Frontal cortex (tissue), 4 donors: Measurements from ENCODE around the gene METTL1. TPM values are rescaled to one million over a fixed set of nuclear protein-coding genes. Genes with fewer than 3 reads are reported as not detected.

Experiments
- DNase-seq, 2 donors: peaks; one replicate each; pipeline ENCODE4 v3.0.0; 2012; ENCODE audit warnings: low spot score in 2 of 2
- FAIRE-seq: peaks from 2 replicates; lab custom pipeline; 2012; peaks lifted over from hg19 to GRCh38; lab: Jason Lieb, UNC
- small RNA-seq: library from RNA; depleted of rRNA; stranded (forward); fragments of <200 nt; gene quantifications from one replicate; pipeline ENCODE3, GENCODE V24; 2014
- total RNA-seq: library from RNA; depleted of rRNA; stranded (reverse); fragments of >200 nt; gene quantifications from one replicate; pipeline ENCODE4 v1.2.3, GENCODE V29; 2014
- donor health status: control.
- donor health status: control.
- donor health status: control.

The METTL1 gene
- total RNA-seq, 1 donor from 2014 or later = 1.2 TPM

GRCh38 chr12:57718641-57719528 is 53.0 kb downstream of the METTL1 start:
- no peak for FAIRE-seq
- no peak for DNase-seq

Small RNAs within 50 kb of the gene (small RNA-seq; reads per million reads assigned to genes)
- gene RNU6-1083P = not detected

Other genes with a start within 250 kb of the METTL1 start
- gene MBD6, start 249.3 kb downstream of the METTL1 start, total RNA-seq = 1.2 TPM
- 136 TPM for gene DCTN2, start 224.9 kb downstream of the METTL1 start, total RNA-seq
- gene KIF5A, start 222.1 kb downstream of the METTL1 start, total RNA-seq = 42.8 TPM
- gene PIP4K2C, start 180.9 kb downstream of the METTL1 start, total RNA-seq = 11.0 TPM
- 51.4 TPM for gene DTX3, start 167.3 kb downstream of the METTL1 start, total RNA-seq
- 38.3 TPM for gene ARHGEF25, start 160.7 kb downstream of the METTL1 start, total RNA-seq
- gene B4GALNT1, start 138.9 kb downstream of the METTL1 start, total RNA-seq = 37.5 TPM
- gene OS9, start 78.0 kb downstream of the METTL1 start, total RNA-seq = 151 TPM
- 25.7 TPM for gene AGAP2, start 33.4 kb downstream of the METTL1 start, total RNA-seq
- gene TSPAN31, start 27.1 kb downstream of the METTL1 start, total RNA-seq = 38.3 TPM
- 51.4 TPM for gene CDK4, start 19.8 kb downstream of the METTL1 start, total RNA-seq
- gene MARCHF9, start 17.0 kb downstream of the METTL1 start, total RNA-seq = 17.5 TPM
- gene CYP27B1, start 5.0 kb downstream of the METTL1 start, total RNA-seq = not detected
- gene EEF1AKMT3, start 509 bp upstream of the METTL1 start, total RNA-seq = 1.2 TPM
- 30.2 TPM for gene TSFM, start 10.7 kb upstream of the METTL1 start, total RNA-seq
- 1.6 TPM for gene AVIL, start 46.6 kb upstream of the METTL1 start, total RNA-seq
- gene CTDSP2, start 74.6 kb upstream of the METTL1 start, total RNA-seq = 14.7 TPM
- 6.1 TPM for gene ATP23, start 169.5 kb upstream of the METTL1 start, total RNA-seq